GM19240 (cell line): Measurements from ENCODE around the gene HBS1L.
A peak's percentile ranks its signal among the peaks of the same experiment; 100 is the strongest.

Source experiments
- DNase-seq: peaks from one replicate; pipeline ENCODE4 v3.0.0; 2011; ENCODE audit warnings: low spot score; ENCODE audit not compliant: insufficient read length

HBS1L gene

DNA sequence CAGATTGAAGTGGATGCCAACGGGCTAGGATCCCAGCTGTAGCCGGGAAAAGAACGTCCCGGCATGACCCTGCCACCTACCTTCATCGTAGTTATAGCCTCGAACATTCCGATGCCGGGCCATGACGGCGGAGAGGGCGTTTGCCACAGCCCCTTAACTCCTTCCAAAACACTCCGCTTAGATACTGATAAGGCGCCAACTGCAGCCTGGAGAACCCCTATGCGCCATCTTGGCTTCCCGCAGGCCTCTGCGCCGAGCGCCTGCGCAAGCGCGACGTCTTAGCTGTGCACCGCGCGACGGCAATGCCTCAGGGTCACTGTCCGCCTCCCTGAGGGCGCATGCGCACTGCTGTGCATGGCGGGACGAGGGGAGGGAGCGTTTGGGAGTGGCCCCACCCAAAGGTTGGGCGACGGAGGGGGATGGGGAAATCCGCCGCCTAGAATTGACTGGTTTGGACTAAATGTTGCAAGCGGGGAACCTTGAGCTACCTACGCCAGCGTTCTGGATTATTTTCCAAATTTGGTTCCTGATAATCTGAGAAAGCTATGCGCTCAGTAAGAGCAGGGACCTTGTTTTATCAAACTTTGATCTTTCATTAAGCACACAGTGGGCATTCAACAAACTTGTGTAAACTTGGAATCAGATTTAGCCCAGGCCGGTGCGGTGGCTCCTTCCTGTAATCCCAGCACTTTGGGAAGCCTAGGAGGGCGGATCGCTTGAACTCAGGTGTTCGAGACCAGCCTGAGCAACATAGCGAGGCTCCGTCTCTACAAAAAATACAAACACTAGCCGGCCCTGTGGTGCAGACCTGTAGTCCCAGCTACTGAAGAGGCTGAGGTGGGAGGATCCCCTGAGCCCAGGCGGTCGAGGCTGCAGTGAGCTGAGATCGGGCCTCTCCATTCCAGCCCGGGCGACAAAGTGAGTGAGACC, at the start of gene HBS1L:
Gene HBS1L (minus strand): TSS at position 254 of the 930 bp plus-strand sequence. CDS start 131 bp downstream, at position 123.
- DNase-seq: peak; percentile 74

DNA sequence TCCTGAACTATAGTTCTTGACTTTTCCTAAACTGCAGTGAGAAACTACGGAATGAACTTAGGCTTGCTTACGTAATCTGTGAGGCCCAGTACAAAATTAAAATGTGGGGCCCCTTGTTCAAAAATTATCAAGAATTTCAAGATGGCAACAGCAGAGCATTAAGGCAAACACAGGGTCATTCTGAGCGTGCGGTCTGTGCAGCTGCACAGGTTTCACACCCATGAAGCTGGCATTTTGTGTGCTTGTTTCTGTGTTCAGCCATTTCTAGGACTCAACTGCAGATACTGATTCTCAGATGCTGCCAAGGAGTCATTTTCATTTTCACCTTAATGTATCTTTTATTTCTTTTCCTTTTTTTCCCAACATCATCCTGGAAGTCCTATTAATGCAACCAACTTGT, 49.6 kb upstream of the HBS1L start:
- DNase-seq: no peak

DNA sequence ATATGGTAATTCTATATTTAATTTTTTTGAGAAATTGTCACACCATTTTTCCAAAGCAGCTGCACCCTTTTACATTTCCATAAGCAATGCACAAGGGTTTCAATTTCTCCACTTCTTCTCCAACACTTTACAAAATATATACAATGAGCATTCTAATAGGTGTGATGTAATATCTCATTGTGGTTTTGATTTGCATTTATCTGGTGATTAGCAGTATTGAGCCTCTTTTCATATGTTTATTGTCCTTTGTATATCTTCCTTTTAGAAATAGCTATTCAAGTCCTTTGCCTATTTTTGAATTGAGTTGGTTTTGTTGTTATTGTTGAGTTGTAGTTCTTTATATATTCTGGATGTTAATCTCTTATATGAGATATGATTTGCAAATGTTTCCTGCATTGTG, 47.6 kb upstream of the HBS1L start:
- DNase-seq: no peak

DNA sequence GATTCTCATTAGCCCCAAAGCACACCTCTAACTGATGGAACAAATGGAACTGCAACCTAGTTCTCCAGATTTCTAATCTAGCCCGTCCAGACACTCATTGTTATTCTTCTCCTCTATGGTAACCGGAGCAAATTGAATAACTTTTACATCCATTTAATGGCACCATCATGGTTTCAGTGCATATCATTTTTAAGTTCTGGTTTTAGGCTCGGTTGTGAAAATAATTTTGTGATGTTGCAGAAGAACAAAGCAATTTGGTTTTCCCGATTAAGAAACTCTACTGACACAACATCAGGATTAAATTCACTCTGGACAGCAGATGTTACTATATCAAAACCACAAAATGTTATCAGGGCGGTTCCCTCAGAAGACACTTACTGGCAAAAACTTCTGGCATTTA, 42.5 kb upstream of the HBS1L start:
- no peak for DNase-seq

DNA sequence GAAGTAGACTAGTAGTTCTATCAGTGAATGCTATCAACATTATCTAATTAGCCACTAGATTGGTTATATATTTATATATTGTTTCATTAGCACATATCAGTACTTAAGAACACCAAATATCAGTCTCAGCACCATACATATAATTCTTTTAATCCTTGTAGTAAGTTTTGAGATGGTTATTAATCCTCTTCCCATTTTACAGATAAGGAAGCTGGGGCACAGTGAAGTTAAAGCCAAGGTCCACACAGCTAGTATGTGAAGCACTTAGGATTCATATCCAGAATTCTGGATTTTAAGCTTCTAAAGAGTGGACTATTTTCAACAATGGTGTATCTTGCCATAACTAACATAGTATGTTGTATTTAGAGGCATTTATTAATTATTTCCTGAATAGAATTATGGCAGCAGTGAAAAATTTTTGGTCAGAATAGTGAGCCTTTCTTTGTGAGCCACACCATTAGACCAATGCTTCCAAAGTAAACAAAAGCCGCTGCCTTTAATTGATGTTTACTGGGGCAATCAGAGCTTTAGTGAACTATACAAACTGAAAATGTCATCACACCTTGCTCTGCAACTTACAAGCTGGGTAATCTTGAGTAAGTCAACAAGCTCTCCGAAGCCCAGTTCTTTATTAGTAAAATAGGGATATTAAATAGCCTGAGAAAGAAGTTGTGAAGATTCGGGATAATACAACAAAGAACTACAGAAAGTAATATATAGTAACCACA, 41.9 kb upstream of the HBS1L start:
- DNase-seq: no peak

DNA sequence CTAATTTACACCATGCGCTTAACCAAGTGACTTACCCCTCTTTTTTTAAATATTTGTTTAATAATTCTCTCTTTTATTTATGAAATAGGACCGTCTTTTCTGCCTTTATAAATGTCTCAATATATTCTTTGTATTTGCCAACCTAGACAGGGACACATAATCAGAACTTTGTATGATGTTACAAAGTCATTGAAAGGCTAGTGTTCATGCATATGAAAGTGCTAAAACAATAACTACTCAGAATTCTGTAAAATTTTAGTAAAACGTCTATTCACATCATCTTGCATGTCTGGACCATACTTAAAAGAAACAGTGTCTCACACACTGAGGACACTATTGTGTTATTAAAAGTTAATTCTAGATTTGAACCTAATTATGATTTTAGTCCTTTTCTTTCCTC, 41.1 kb upstream of the HBS1L start:
- no peak for DNase-seq

DNA sequence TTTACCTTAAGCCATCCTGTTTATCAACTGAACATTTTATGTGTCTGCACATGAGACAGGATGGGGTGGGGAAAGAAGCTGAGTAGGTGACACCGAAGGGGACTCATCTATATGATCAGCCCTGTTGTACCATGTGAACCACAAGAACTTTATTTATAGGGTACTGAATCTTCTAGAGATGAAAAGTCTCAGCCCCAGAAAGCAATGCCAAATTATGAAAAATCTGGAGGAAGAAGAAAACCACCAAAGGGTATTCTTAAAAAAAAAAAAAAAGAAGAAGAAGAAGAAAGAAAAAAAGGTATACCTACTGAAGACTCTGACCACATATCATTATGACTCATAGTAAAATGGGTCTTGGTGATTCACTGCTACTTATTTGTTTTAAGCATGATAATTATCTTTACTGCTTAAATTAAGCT, 39.8 kb upstream of the HBS1L start:
- DNase-seq: no peak

DNA sequence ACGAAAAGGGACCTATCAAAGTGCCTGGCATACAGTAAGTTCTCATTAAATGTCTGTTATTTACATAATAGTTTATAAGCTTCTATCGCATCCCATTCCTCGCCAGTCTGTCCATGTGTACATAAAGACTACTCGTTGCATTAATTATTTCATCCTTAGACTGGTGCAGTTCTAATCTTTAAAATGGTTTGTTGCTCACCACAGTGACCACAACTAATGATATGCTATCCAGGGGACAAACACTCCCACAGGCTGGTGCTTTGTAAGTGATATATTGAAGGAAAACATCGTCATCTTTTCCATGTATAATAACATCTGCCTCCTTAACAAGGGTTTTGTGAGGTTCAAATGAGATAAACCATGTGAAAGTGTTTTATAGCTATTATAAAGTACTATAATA, 39.0 kb upstream of the HBS1L start:
- DNase-seq: no peak

DNA sequence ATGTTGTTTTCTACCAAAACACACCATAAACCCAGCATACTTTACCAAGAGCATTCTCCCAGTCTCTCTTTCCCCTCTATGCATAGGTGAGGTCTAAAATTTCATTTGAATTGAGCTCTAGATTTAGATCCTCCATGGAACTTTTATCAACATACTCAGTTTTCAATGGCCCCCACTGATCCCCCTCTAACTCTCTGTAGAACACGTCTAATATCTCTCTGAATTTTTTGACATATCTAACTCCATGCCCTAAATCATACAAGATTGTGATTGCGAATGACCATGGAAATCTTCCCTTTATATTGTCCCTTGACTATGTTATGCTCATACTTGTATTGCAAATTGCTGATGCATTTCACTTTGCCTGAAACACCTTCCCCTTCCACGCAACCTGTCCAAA, 38.1 kb upstream of the HBS1L start:
- DNase-seq: no peak

DNA sequence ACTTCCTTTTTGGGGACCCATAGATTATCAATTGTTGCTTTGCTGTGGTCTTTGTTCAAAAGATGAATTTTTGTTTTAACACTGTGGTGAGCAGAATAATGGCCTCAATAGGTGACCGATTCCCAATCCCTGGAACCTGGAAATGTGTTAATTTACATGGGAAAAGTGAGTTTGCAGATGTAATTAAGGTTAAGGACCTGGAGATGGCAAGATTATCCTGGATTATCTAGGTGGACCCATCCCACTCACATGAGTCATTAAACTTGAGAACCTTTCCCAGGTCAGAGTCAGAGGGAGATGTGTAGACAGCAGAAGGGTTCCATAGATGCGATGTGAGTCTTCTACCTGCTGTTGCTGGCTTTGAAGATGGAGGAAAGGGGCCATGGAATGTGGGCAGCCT, 36.2 kb upstream of the HBS1L start:
- no peak for DNase-seq

DNA sequence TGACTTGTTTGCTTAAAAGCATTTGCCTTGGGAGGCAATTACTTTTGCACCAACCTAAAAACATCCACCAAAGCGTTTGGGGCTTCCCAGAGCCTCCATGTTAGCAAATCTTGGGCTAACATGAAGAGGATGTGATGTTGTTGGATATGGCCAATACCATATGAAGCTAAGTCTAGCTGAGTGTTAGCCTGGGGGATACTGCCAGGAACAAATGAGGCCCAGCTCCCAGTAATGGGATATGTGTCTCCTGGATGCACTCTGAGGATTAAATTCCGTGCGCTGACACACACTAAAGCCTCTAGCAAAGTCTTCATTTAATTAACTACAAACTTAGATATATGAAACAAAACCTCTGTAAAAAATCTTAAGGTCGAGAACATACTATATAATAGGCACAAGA, 35.3 kb upstream of the HBS1L start:
- DNase-seq: no peak

DNA sequence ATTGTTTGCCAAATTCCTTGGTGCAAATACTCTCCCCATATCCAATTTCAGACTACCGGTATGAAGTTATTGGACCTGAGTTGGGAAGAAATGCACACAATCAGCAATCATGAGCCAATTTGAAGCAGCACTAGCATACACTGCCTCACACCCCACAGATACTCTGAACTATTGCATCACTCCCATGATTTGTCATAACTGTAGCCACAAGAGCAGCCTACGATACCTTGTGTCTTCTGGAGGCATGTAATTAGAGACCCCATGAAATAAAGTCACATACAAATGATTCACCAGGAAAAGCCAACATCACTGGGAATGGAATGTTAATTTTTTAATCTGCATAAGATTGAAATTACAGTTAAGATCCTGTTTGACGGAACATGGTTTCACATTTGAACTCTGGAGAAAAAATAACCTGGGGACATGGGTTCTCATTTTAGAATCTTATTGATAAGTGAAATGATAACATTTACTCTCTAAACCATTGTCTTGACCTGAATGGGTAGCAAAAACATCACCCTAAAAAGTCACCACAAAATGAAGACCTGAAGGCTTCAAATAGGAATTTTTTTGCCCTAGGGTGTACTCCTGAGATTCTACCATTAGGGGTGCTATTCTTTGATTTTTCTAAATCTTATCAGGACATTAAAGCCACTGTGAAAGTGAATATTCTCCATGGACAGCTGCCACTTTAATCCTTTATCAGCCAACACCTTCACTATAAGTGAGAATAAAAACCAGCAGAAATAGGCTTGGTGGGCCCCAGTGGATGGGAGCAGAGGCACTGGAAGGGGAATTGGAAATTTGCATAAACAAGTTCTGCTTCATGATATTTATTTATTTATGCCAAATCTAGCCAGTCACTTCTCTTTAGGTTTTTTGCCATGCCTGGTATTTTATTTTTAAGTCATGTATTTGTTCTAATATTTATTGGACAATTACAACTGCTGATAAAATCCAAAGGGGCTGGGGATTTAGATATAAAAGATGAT, 34.5 kb upstream of the HBS1L start:
- no peak for DNase-seq

DNA sequence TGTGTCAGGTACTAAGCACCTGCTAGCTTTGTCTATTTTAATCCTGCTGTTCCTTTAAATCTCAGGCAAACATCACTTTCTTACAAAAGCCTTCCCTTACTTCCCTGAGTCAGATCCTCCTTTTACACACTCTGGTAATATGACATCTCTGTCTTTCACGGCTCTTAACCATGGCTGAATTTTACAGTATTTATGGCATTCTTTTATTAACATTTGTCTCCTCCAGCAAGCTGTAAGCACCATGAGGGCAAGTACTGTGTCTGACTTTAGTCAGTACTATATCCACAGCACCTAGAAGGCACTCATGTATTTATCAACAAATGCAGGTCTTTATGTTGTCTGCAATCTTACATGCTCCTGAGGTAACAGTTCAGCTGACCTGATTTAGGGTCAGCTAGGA, 33.7 kb upstream of the HBS1L start:
- DNase-seq: no peak

DNA sequence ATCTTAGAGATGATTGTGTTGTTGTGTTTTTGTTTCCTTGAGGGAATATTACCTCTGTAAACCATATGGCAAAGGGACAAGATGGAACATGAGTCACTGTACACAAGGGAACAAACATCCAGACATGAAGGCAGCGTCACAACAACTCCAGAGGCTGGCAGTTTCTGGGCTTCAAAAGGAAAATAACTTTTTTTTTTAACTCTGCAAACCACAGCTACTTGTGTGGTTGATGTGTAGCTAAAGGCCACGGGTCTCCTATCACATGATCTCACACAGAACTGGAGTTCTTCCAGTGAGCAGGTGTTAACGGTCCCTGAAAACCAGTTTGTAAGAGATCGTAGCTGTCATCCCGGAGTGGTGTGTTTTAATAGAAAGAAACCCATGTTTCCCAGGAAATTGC, 33.2 kb upstream of the HBS1L start:
- DNase-seq: no peak

DNA sequence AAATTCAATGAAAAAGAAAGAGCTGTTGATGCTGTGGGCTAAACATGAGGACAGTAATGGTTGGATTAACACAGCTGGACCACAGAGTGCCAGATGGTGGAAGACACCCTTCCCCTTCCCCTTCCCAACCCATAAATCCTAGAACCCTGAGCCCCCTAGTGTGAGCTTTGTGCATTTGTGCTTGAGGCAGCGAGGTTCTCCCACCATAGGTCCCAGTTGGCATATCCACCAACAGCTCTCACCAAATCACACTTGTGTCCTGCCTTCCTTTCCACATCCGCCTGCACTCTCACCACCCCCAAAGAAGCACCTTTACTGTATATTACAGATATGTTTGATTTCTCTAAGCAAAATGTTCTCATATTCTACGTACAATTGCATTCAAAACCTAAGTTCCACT, 32.8 kb upstream of the HBS1L start:
- DNase-seq: no peak

DNA sequence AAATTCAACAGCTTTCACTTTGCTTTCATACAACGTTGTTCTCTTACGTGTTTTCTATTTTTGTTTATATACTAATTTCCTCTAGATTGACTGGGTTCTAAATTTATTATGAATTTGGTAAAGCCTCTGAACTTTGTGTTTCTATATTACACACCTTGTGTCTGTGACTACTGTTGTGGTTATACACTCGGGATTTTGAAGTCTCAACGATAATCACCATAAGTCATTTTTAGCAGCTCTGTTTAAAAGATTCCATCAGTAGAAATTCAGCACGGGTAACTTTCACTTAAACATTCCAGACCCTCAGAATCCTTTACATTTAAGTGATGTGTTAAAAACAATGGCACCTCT, 31.8 kb upstream of the HBS1L start:
- no peak for DNase-seq

DNA sequence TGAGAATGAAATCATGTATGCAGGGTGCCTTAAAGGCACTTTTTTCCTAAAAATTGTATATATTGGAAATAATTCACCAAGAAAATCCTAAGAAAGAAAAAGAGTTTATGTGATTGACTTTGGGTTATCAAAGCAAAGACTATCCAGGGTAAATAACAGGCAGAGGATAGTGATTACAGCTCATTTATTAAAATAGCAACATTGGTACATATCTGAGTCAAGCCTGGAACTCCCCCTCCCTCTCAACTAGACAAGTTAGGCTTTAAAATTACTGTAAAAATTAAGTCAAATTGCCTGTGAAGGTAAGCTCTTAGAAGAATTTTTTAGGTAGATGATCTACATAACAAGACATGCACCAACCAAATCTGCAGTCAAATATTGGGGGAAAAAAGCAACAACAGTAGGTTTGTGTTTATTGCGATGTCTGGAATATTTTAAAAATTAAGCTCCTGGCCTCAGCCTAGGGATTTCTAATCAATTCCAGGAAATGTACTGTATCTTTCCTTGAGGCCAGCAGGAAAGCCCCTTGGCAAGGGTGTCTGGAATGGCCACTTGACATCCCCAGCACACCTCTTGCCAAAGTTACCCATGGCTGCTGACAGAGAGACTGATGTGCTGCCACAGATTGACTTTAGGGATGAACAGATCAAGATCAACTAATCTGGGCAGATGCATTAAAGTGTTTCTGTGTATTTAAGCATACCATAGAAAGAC, 31.2 kb upstream of the HBS1L start:
- no peak for DNase-seq

DNA sequence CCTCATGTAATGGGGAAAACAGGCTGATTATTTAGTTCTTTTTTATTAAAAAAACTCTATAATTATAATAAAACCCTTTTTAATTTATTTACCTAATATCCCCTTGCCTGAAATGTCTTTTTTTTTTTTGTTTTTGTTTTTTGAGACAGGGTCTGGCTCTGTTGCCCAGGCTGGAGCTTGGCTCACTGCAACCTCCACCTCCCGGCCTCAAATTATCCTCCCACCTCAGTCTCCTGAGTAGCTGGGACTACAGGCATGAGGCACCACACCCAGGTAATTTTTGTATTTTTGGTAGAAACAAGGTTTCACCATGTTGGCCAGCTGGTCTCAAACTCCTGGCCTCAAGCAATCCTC, 30.3 kb upstream of the HBS1L start:
- DNase-seq: no peak

DNA sequence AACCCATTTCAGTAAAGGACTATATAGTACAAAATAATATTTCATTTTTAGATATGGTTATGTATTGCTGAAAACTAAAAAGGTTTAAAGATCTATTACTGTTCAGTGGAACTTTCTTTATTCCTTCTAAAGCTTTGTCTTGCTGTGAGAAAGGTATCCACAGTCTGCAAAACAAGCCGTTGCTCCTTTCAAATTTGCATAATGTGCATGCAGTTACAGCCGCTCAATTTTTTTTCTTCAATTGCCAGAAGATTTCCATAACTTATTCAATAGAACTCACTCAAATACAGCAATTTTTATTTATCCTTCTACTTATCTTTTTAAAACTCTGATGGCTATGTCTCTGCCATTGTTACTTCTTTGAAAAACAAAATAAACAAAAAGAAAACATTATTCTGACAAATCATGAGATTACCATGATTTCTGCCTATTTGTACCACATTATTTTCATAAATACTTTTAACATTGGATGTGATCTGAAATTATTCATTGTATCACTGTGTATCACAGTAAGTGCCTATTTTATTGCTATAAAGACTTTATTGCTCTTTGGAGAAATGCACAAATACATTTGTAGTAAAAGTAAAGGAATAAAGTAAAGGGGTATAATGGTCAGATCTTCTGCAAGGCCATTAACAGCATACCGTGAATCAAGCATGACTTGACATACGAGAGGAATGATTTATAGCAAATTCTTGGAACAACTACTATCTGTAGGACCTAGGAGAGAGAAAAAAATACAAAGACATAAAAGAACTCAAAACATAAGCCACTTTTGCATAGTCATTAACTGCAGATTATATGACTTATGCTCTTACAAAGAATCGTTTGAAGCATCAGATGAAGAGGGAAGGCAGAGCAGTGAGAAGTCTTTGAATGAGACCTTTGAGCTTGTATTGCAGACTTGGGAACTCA, 29.6 kb upstream of the HBS1L start:
- DNase-seq: no peak

DNA sequence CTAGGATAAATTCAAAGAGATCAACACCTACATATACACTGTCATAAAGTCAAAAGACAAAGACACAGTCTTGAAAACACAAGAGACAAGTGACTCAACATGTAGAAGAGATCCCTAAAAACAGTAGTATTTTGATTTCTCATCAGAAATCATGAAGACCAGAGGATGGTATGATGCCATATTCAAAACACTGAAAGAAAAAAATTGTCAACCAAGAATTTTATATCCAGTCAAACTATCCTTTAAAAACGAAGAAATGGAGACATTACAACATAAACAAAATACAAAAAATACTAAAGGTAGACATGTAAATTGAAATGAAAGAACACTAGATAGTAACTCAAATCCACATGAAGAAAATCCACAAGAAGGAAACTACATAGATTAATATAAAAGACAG, 27.3 kb upstream of the HBS1L start:
- DNase-seq: no peak
